ENCODE measurements around the gene GRIK5. TPM values are rescaled to one million over a fixed set of nuclear protein-coding genes. Genes with fewer than 3 reads are reported as not detected.

GRIK5 gene
- total RNA-seq, 2 experiments from 2014 or later: 0.73 to 1.3 TPM

DNA sequence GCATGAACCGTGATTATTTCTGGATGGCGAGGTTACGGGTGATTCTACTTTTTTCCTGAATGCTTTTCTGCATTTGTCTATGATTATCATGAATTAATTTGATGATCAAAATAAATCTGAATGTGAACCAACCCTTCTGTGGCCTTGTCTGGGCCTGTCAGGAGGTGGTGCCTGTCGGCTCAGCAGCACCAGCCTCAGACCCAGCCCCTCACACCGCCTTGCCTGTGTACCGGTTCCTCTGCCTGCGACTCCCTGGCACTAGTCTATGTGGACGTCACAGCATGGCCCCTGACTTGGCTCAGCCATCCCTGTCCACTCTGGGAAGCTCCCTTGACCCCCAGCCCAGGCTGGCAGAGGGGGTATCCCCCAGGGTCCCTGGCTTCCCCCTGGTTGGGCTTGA lies 95.4 kb downstream of the GRIK5 start:
- no peak overlapping the region for H3K4me3 ChIP-seq (ENCODE audit: low read depth, low read length, poor library complexity, severe bottlenecking)
- H3K79me2 ChIP-seq (ENCODE audit: insufficient read depth, low read depth, low read length): no peaks in the 10 kb centered on the region
- H3K36me3 ChIP-seq (ENCODE audit: insufficient read depth, low read length): peaks cover 45% of the 10 kb centered on the region
- no peaks in the 10 kb centered on the region for H3K9me2 ChIP-seq (ENCODE audit: insufficient read depth, low read length)
- H4K20me1 ChIP-seq (ENCODE audit: insufficient read depth, low read length): no peaks in the 10 kb centered on the region
- ChIA-PET CTCF (ENCODE audit: unreplicated experiment) (no interaction called here), POLR2A (no interaction called here)
- H3K9me3 ChIP-seq (ENCODE audit: low read length): no peaks in the 10 kb centered on the region
- no peak overlapping the region for H3K27ac ChIP-seq (ENCODE audit: low read depth, low read length, poor library complexity, severe bottlenecking)
- intact Hi-C loops (cut with micrococcal nuclease; ENCODE audit: unreplicated experiment): no loop called here
- TF ChIP-seq CTCF (conservative IDR thresholded peaks at IDR 0.05; ENCODE audit: low read length) (no peak), EZH2phosphoT487 (IDR thresholded peaks at IDR 0.05; ENCODE audit: borderline replicate concordance, low read depth, low read length) (no peak)
- no peak for DNase-seq (ENCODE audit: low spot score)
- H3K4me2 ChIP-seq (ENCODE audit: low read length): no peak overlapping the region
- no TSS peak for BruUV-seq (replicated peaks)
- no peaks in the 10 kb centered on the region for H3K4me1 ChIP-seq (ENCODE audit: insufficient read depth, low read length, poor library complexity, severe bottlenecking)
- no peak overlapping the region for H2AFZ ChIP-seq (ENCODE audit: low read length)

DNA sequence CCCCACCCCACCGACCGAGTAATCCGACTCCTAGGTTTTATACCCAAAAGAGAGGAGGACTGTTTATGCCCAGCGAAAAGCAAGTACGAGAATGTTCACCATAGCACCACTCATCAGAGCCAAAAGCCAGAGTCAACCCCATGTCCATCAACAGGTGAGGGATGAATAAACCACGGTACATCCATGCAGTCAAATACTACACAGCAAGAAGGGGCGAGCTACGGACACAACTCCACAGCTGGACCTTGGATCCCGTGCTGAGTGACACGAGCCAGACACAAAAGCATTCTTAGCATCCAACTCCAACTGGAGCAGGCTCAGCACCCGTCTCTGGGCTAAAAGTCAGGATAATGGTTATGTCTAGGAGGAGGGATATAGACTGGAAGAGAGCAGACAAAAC lies 98.6 kb downstream of the GRIK5 start:
- CTCF ChIA-PET (ENCODE audit: unreplicated experiment): no interaction called here
- BruUV-seq (replicated peaks): no TSS peak
- no peak for TF ChIP-seq EZH2phosphoT487 (IDR thresholded peaks at IDR 0.05; ENCODE audit: borderline replicate concordance, low read depth, low read length)
- TF ChIP-seq CTCF (conservative IDR thresholded peaks at IDR 0.05; ENCODE audit: low read length): no peak

GRCh38 chr19:41969772-41970458 lies 100.1 kb downstream of the GRIK5 start:
- H4K20me1 ChIP-seq (ENCODE audit: insufficient read depth, low read length): no peaks in the 10 kb centered on the region

More for the DNA sequence above, 98.6 kb downstream of the GRIK5 start:
- Histone ChIP-seq H3K4me3 (ENCODE audit: low read depth, low read length, poor library complexity, severe bottlenecking) (no peak overlapping the region), H4K20me1 (ENCODE audit: insufficient read depth, low read length) (no peaks in the 10 kb centered on the region), H2AFZ (ENCODE audit: low read length) (no peak overlapping the region), H3K4me2 (ENCODE audit: low read length) (no peak overlapping the region), H3K9me3 (ENCODE audit: low read length) (no peaks in the 10 kb centered on the region), H3K9me2 (ENCODE audit: insufficient read depth, low read length) (no peaks in the 10 kb centered on the region), H3K27ac (ENCODE audit: low read depth, low read length, poor library complexity, severe bottlenecking) (no peak overlapping the region), H3K79me2 (ENCODE audit: insufficient read depth, low read depth, low read length) (no peaks in the 10 kb centered on the region), H3K4me1 (ENCODE audit: insufficient read depth, low read length, poor library complexity, severe bottlenecking) (no peaks in the 10 kb centered on the region), H3K36me3 (ENCODE audit: insufficient read depth, low read length) (peaks cover 40% of the 10 kb centered on the region)
- DNase-seq (ENCODE audit: low spot score): no peak
- POLR2A ChIA-PET: no interaction called here
- intact Hi-C loops (cut with micrococcal nuclease; ENCODE audit: unreplicated experiment): no loop called here

More at GRCh38 chr19:41969772-41970458, 100.1 kb downstream of the GRIK5 start:
- Histone ChIP-seq H3K4me1 (ENCODE audit: insufficient read depth, low read length, poor library complexity, severe bottlenecking) (no peaks in the 10 kb centered on the region), H2AFZ (ENCODE audit: low read length) (no peak overlapping the region), H3K9me2 (ENCODE audit: insufficient read depth, low read length) (no peaks in the 10 kb centered on the region), H3K4me2 (ENCODE audit: low read length) (no peak overlapping the region), H3K27ac (ENCODE audit: low read depth, low read length, poor library complexity, severe bottlenecking) (no peak overlapping the region), H3K4me3 (ENCODE audit: low read depth, low read length, poor library complexity, severe bottlenecking) (no peak overlapping the region), H3K9me3 (ENCODE audit: low read length) (no peaks in the 10 kb centered on the region), H3K79me2 (ENCODE audit: insufficient read depth, low read depth, low read length) (no peaks in the 10 kb centered on the region), H3K36me3 (ENCODE audit: insufficient read depth, low read length) (peaks cover 33% of the 10 kb centered on the region; the same call in 1 of the 2 replicates)
- intact Hi-C loops (cut with micrococcal nuclease; ENCODE audit: unreplicated experiment): no loop called here
- POLR2A ChIA-PET: no interaction called here
- TF ChIP-seq CTCF (conservative IDR thresholded peaks at IDR 0.05; ENCODE audit: low read length) (no peak), EZH2phosphoT487 (IDR thresholded peaks at IDR 0.05; ENCODE audit: borderline replicate concordance, low read depth, low read length) (no peak)
- no TSS peak for BruUV-seq (replicated peaks)
- DNase-seq (ENCODE audit: low spot score): no peak
- CTCF ChIA-PET (ENCODE audit: unreplicated experiment): no interaction called here

Data from OCI-LY7 (cell line).